ENCODE measurements around the gene EFCAB11.

The EFCAB11 gene

GRCh38 chr14:89958966-89959365 is 4.4 kb upstream of the EFCAB11 start:
- no peak overlapping the region for H3K27ac ChIP-seq (ENCODE audit: low read depth, low read length)

DNA sequence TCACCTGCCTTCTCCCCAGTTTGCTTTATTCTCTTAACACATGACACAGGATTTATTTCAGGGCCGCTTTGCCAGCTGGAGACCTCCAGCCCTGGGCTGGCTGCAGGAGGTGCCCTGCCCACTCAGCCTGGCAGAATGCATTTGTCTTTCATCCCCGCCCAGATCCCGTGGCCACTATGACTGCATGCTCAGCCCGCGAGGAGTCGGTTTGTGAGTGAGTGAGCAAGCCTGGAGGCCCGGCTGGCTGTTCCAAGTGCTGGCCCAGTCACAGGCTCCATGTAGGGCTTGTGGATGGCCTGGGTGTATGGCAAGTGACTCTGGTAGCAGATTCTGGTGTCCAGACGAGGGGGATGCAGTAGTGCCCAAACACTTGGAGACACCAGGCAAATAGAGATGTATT is 3.3 kb upstream of the EFCAB11 start:
- Histone ChIP-seq H3K36me3 (ENCODE audit: control insufficient read depth, low read length) (peaks cover 53% of the 10 kb centered on the region), H3K4me3 (ENCODE audit: low read length) (peak overlapping the region; percentile 82; the same call in 1 of the 2 replicates), H3K4me1 (ENCODE audit: control insufficient read depth, low read length) (peaks cover 25% of the 10 kb centered on the region), H3K27ac (ENCODE audit: low read depth, low read length) (no peak overlapping the region), H3K27me3 (ENCODE audit: control insufficient read depth, low read length) (no peaks in the 10 kb centered on the region), H3K79me2 (ENCODE audit: control insufficient read depth, low read length) (peaks cover 76% of the 10 kb centered on the region), H3K9me3 (ENCODE audit: control insufficient read depth, insufficient read depth, low read length) (peaks cover 15% of the 10 kb centered on the region), H4K20me1 (ENCODE audit: control insufficient read depth, insufficient read depth, low read depth, low read length) (no peaks in the 10 kb centered on the region), H3F3A (ENCODE audit: control insufficient read depth, insufficient read depth) (peaks cover 6% of the 10 kb centered on the region; the same call in 1 of the 2 replicates), H3K4me2 (ENCODE audit: low read length) (no peak overlapping the region; the same call in 1 of the 2 replicates), H3K9me2 (replicated peaks; ENCODE audit: control insufficient read depth, low read length) (no peaks in the 10 kb centered on the region)
- TF ChIP-seq EZH2phosphoT487 (IDR thresholded peaks at IDR 0.05; ENCODE audit: borderline replicate concordance, low read length): no peak
- TF ChIP-seq, protein P1, sequence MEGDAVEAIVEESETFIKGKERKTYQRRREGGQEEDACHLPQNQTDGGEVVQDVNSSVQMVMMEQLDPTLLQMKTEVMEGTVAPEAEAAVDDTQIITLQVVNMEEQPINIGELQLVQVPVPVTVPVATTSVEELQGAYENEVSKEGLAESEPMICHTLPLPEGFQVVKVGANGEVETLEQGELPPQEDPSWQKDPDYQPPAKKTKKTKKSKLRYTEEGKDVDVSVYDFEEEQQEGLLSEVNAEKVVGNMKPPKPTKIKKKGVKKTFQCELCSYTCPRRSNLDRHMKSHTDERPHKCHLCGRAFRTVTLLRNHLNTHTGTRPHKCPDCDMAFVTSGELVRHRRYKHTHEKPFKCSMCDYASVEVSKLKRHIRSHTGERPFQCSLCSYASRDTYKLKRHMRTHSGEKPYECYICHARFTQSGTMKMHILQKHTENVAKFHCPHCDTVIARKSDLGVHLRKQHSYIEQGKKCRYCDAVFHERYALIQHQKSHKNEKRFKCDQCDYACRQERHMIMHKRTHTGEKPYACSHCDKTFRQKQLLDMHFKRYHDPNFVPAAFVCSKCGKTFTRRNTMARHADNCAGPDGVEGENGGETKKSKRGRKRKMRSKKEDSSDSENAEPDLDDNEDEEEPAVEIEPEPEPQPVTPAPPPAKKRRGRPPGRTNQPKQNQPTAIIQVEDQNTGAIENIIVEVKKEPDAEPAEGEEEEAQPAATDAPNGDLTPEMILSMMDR (IDR thresholded peaks at IDR 0.05; ENCODE audit: low read depth, low read length, poor library complexity, severe bottlenecking): no peak

More at GRCh38 chr14:89958966-89959365, 4.4 kb upstream of the EFCAB11 start:
- Histone ChIP-seq H3K4me1 (ENCODE audit: control insufficient read depth, low read length) (peaks cover 16% of the 10 kb centered on the region), H3K4me2 (ENCODE audit: low read length) (no peak overlapping the region), H3K36me3 (ENCODE audit: control insufficient read depth, low read length) (peaks cover 65% of the 10 kb centered on the region), H3K9me2 (replicated peaks; ENCODE audit: control insufficient read depth, low read length) (no peaks in the 10 kb centered on the region), H3K79me2 (ENCODE audit: control insufficient read depth, low read length) (peaks cover 81% of the 10 kb centered on the region), H4K20me1 (ENCODE audit: control insufficient read depth, insufficient read depth, low read depth, low read length) (no peaks in the 10 kb centered on the region), H3K27me3 (ENCODE audit: control insufficient read depth, low read length) (no peaks in the 10 kb centered on the region), H3K9me3 (ENCODE audit: control insufficient read depth, insufficient read depth, low read length) (peaks cover 15% of the 10 kb centered on the region), H3K4me3 (ENCODE audit: low read length) (no peak overlapping the region), H3F3A (ENCODE audit: control insufficient read depth, insufficient read depth) (peaks cover 3% of the 10 kb centered on the region; the same call in 1 of the 2 replicates)
- TF ChIP-seq, protein P1 (IDR thresholded peaks at IDR 0.05; ENCODE audit: low read depth, low read length, poor library complexity, severe bottlenecking): no peak
- TF ChIP-seq EZH2phosphoT487 (IDR thresholded peaks at IDR 0.05; ENCODE audit: borderline replicate concordance, low read length): no peak

- H3K4me2 ChIP-seq (ENCODE audit: low read length): peak overlapping the region; percentile 98
- no peaks in the 10 kb centered on the region for H3K27me3 ChIP-seq (ENCODE audit: control insufficient read depth, low read length)
- no peaks in the 10 kb centered on the region for H4K20me1 ChIP-seq (ENCODE audit: control insufficient read depth, insufficient read depth, low read depth, low read length)
- no peak overlapping the region for H3K27ac ChIP-seq (ENCODE audit: low read depth, low read length)
- peaks cover 6% of the 10 kb centered on the region; the same call in 1 of the 2 replicates for H3F3A ChIP-seq (ENCODE audit: control insufficient read depth, insufficient read depth)
- peaks cover 25% of the 10 kb centered on the region for H3K4me1 ChIP-seq (ENCODE audit: control insufficient read depth, low read length)
- no peaks in the 10 kb centered on the region for H3K9me2 ChIP-seq (replicated peaks; ENCODE audit: control insufficient read depth, low read length)
- TF ChIP-seq EZH2phosphoT487 (IDR thresholded peaks at IDR 0.05; ENCODE audit: borderline replicate concordance, low read length): no peak
- peaks cover 49% of the 10 kb centered on the region for H3K36me3 ChIP-seq (ENCODE audit: control insufficient read depth, low read length)
- peak overlapping the region; percentile 82 for H3K4me3 ChIP-seq (ENCODE audit: low read length)
- H3K9me3 ChIP-seq (ENCODE audit: control insufficient read depth, insufficient read depth, low read length): peaks cover 15% of the 10 kb centered on the region
- H3K79me2 ChIP-seq (ENCODE audit: control insufficient read depth, low read length): peaks cover 72% of the 10 kb centered on the region
Measured at GRCh38 chr14:89957376-89957775, 2.8 kb upstream of the EFCAB11 start.

DNA sequence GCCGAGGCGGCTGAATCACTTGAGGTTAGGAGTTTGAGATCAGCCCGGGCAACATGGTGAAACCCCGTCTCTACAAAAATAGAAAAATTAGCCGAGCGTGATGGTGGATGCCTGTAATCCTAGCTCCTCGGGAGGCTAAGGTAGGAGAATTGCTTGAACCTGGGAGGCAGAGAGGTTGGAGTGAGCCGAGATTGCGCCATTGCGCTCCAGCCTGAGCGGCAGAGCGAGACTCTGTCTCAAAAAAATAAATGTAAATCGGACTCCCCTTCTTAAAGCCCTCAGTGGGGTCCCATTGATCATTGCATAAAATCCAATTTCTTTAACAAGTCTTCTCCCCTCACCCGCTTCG is 2.1 kb upstream of the EFCAB11 start:
- Histone ChIP-seq H3F3A (ENCODE audit: control insufficient read depth, insufficient read depth) (peaks cover 6% of the 10 kb centered on the region; the same call in 1 of the 2 replicates), H3K27me3 (ENCODE audit: control insufficient read depth, low read length) (no peaks in the 10 kb centered on the region), H3K9me3 (ENCODE audit: control insufficient read depth, insufficient read depth, low read length) (peaks cover 15% of the 10 kb centered on the region), H3K27ac (ENCODE audit: low read depth, low read length) (peak overlapping the region; percentile 74), H3K9me2 (replicated peaks; ENCODE audit: control insufficient read depth, low read length) (no peaks in the 10 kb centered on the region), H3K79me2 (ENCODE audit: control insufficient read depth, low read length) (peaks cover 65% of the 10 kb centered on the region), H3K4me3 (ENCODE audit: low read length) (peak overlapping the region; percentile 82), H4K20me1 (ENCODE audit: control insufficient read depth, insufficient read depth, low read depth, low read length) (no peaks in the 10 kb centered on the region), H3K4me1 (ENCODE audit: control insufficient read depth, low read length) (peaks cover 25% of the 10 kb centered on the region), H3K4me2 (ENCODE audit: low read length) (peak overlapping the region; percentile 98), H3K36me3 (ENCODE audit: control insufficient read depth, low read length) (peaks cover 41% of the 10 kb centered on the region)
- TF ChIP-seq, protein P1 (IDR thresholded peaks at IDR 0.05; ENCODE audit: low read depth, low read length, poor library complexity, severe bottlenecking): no peak
- TF ChIP-seq EZH2phosphoT487 (IDR thresholded peaks at IDR 0.05; ENCODE audit: borderline replicate concordance, low read length): no peak
